ENCODE results near the gene CXCR2. TPM values are rescaled to one million over a fixed set of nuclear protein-coding genes. Genes with fewer than 3 reads are reported as not detected.
"Not testable (repeated sequence)": the region's sequence is repeated elsewhere in the genome, so short reads cannot be mapped to it uniquely, and the experiment has no call there.

Gene CXCR2
- total RNA-seq, 1 donor from 2014 or later = 2.2 TPM

DNA sequence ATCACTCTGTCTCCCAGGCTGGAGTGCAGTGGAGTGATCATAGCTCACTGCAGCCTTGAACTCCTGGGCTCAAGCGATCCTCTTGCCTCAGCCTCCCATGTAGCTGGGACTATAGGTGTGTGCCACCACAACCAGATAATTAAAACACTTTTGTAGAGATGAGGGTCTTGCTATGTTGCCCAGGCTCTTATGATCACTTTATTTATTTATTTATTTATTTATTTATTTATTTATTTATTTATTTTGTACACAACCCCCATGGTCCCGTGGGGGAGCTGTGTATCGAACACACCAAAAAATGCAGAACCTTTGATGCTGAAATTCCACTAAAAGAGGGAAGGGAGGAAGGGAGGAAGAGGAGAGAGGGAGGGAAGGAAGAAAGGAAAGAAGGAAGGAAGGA, 45.9 kb downstream of the CXCR2 start:
- DNase-seq (ENCODE audit: low spot score); intact Hi-C loops (cut with DNase I): not testable (repeated sequence)

DNA sequence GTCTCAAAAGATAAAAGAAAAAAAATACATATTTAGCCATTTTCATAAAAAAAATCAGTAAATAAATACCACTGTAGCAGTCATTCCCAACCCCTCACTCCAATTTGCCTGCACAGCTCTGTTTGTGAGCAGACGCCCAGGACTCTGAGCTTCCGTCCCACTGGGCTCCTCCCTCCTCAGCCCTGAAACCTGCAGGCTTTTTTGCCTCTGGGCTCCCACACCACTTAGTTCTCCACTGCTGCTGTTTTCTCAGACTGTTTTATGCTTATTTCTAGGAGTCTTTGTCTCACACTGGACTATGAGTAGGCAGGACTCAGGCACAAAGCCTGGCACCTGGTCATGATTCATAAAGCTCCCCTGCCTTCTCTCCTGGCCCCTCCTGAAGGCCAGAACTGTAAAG, 47.0 kb downstream of the CXCR2 start:
- intact Hi-C loops (cut with DNase I) = no loop called here
- no peak for DNase-seq (ENCODE audit: low spot score)

DNA sequence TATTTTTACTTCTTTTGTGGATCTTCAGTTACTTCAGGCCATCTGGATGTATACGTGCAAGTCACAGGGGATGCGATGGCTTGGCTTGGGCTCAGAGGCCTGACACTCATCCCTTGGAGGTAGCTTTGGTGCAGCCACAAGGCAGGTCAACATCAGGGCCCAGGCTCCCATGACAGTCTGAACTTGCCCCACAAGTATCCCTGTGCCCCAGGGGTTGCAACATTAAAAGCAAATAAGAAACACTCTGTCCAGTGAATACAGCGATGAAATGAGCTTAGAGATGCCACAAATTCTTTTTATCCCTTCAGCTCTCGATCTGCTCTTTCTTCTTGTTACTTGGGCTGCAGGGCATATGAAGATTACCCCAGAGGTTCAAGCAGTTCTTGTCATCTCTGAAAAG, 54.0 kb downstream of the CXCR2 start:
- no peak for DNase-seq (ENCODE audit: low spot score)
- intact Hi-C loops (cut with DNase I) = no loop called here

DNA sequence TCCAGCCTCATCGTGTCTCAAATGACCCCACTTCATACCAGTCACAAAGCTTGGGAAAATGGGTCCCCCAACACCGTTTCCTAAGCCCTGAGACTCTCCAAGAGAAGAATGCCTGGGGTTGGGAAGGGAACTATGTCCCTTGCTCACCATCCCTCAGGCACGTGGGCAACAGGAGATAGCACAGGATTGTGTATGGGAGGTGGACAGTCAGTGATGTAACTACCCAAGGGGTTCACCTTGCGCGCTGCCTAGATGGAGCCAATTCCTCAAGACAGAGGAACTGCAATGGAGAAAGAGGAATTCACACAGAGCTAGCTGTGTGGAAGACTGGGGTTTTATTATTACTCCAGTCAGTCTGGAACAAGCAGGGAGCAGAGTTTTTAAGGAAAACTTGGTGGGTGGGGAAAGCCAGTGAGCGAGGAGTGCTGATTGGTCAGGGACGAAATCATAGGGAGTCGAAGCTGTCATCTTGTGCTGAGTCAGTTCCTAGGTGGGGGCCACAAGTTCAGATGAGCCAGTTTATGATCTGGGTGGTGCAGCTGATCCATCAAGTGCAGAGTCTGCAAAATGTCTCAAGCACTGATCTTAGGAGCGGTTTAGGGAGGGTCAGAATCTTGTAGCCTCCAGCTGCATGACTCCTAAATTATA, 54.8 kb downstream of the CXCR2 start:
- intact Hi-C loops (cut with DNase I) = no loop called here
- DNase-seq (ENCODE audit: low spot score) = no peak

DNA sequence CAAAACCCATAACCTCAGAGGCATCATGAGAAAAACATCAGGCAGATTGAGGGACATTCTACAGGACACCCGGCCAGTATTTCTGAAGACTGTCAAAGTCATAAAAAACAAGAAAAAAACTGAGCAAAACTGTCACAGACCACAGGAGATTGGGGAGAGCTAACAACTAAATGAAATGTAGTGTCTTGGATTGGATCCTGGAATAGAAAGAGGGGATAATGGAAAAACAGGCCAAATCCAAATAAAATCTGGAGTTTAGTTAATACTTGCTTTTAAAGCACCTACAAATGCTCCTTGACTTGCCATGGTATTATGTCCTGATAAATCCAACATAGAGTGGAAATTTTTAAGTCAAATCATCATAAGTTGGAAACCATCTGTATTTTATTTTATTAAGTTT, 58.5 kb downstream of the CXCR2 start:
- intact Hi-C loops (cut with DNase I) = no loop called here
- DNase-seq (ENCODE audit: low spot score) = no peak

DNA sequence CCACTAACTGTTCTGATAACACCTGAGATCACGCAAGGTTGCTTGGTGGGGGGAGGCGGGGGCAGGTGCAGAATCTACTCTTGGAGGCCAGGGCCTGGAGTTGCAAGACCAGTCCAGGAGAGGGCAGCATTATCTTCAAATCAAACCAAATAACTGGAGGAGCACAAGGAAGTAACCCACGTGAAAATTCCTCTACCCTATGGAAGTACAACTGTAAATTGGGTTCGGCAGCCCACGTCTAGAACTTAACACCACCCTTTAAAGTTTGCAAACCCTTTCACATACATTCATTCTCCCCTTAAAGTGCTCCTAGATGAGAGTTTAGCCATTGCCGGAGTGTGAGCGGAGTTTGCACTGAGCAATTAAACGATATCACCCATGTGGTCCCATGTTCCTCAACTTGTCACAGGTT, 60.5 kb downstream of the CXCR2 start:
- intact Hi-C loops (cut with DNase I) = loop anchor here (2.0 to 5.0 kb wide), 4 partner anchors 71 to 281 kb away; partner anchors contain the start of genes AAMP, CATIP and PNKD
- peak; percentile 85 for DNase-seq (ENCODE audit: low spot score)

Other genes with a start within 250 kb of the CXCR2 start
- gene TNS1, start 123.0 kb upstream of the CXCR2 start, total RNA-seq = 870 TPM
- not detected for gene RUFY4, start 56.8 kb upstream of the CXCR2 start, total RNA-seq
- gene CXCR1, start 40.9 kb downstream of the CXCR2 start, total RNA-seq = 1.9 TPM
- 172 TPM for gene ARPC2, start 91.2 kb downstream of the CXCR2 start, total RNA-seq
- gene GPBAR1, start 135.0 kb downstream of the CXCR2 start, total RNA-seq = 1.2 TPM
- 56.3 TPM for gene AAMP, start 144.1 kb downstream of the CXCR2 start, total RNA-seq
- 72.6 TPM for gene PNKD, start 144.5 kb downstream of the CXCR2 start, total RNA-seq
- gene TMBIM1, start 166.5 kb downstream of the CXCR2 start, total RNA-seq = 143 TPM
- gene CATIP, start 230.8 kb downstream of the CXCR2 start, total RNA-seq = not detected

Measured in cardiac septum (tissue), 1 donor.